Progenitor cell of endocrine pancreas (in vitro differentiated cells): ENCODE data around the gene CHIA. TPM values are rescaled to one million over a fixed set of nuclear protein-coding genes. Genes with fewer than 3 reads are reported as not detected.

Experiments
- DNase-seq: peaks from one replicate; pipeline ENCODE4 v3.0.0; 2021; ENCODE audit warnings: low spot score; ENCODE audit not compliant: unreplicated experiment
- H3K27ac Mint-ChIP-seq: 2 replicates; pipeline ENCODE4 v1.8.0; 2021; ENCODE audit warnings: mild to moderate bottlenecking, moderate library complexity, mixed read lengths
- H3K27me3 Mint-ChIP-seq: 2 replicates; pipeline ENCODE4 v1.8.0; 2021; ENCODE audit warnings: mixed read lengths
- H3K36me3 Mint-ChIP-seq: 2 replicates; pipeline ENCODE4 v1.8.0; 2022; ENCODE audit warnings: mixed read lengths; ENCODE audit not compliant: insufficient read depth
- H3K4me1 Mint-ChIP-seq: 2 replicates; pipeline ENCODE4 v1.8.0; 2021; ENCODE audit warnings: low read depth, mixed read lengths
- H3K4me3 Mint-ChIP-seq: 2 replicates; pipeline ENCODE4 v1.8.0; 2021; ENCODE audit warnings: low read depth, mild to moderate bottlenecking, moderate library complexity, mixed read lengths
- H3K9me3 Mint-ChIP-seq: 2 replicates; pipeline ENCODE4 v1.8.0; 2021; ENCODE audit warnings: low read depth, mixed read lengths
- total RNA-seq: library from RNA; stranded (reverse); gene quantifications from 2 replicates; pipeline ENCODE4 v1.2.1, GENCODE V29; 2021
- TF ChIP-seq, protein P1 (sequence below): fragments of 200-600 bp; sonication (generic); IDR thresholded peaks from one replicate; pipeline ENCODE4 v1.5.0; 2021; ENCODE audit warnings: antibody characterized with exemption, mild to moderate bottlenecking; ENCODE audit not compliant: unreplicated experiment

The CHIA gene
- total RNA-seq, 1 donor from 2014 or later, result not detected

GRCh38 chr1:111283838-111284237 is 6.8 kb upstream of the CHIA start:
- peaks cover 5% of the 10 kb centered on the region for H3K9me3 Mint-ChIP-seq
- H3K4me1 Mint-ChIP-seq, result peaks cover 12% of the 10 kb centered on the region
- H3K4me3 Mint-ChIP-seq, result no peak overlapping the region
- TF ChIP-seq, protein P1, sequence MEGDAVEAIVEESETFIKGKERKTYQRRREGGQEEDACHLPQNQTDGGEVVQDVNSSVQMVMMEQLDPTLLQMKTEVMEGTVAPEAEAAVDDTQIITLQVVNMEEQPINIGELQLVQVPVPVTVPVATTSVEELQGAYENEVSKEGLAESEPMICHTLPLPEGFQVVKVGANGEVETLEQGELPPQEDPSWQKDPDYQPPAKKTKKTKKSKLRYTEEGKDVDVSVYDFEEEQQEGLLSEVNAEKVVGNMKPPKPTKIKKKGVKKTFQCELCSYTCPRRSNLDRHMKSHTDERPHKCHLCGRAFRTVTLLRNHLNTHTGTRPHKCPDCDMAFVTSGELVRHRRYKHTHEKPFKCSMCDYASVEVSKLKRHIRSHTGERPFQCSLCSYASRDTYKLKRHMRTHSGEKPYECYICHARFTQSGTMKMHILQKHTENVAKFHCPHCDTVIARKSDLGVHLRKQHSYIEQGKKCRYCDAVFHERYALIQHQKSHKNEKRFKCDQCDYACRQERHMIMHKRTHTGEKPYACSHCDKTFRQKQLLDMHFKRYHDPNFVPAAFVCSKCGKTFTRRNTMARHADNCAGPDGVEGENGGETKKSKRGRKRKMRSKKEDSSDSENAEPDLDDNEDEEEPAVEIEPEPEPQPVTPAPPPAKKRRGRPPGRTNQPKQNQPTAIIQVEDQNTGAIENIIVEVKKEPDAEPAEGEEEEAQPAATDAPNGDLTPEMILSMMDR, result no peak
- peaks cover 9% of the 10 kb centered on the region for H3K27me3 Mint-ChIP-seq
- H3K27ac Mint-ChIP-seq, result no peak overlapping the region
- no peak for DNase-seq
- H3K36me3 Mint-ChIP-seq, result no peaks in the 10 kb centered on the region

DNA sequence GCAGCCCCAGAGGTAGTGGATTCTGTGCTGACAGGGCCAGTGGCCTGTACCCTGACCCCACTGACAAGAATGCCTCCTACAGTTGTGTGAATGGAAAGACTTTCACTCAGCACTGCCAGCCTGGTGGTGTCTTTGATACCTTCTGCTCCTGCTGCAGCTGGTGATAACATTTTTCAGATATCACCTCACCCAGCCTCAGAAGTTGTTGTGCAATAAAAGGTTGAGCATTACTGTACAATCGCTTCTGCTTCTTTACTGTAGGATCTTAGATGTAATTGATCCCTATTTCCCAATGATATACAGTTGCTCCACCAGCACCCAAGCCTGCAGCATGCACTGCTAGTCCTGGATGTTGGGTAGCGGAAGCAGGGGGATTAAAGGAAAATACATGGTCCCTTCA is 4.8 kb upstream of the CHIA start:
- no peak overlapping the region for H3K27ac Mint-ChIP-seq
- H3K36me3 Mint-ChIP-seq, result no peaks in the 10 kb centered on the region
- no peak overlapping the region for H3K4me3 Mint-ChIP-seq
- no peak for DNase-seq
- peaks cover 12% of the 10 kb centered on the region for H3K4me1 Mint-ChIP-seq
- peaks cover 4% of the 10 kb centered on the region for H3K27me3 Mint-ChIP-seq
- no peaks in the 10 kb centered on the region for H3K9me3 Mint-ChIP-seq
- TF ChIP-seq, protein P1, result no peak

DNA sequence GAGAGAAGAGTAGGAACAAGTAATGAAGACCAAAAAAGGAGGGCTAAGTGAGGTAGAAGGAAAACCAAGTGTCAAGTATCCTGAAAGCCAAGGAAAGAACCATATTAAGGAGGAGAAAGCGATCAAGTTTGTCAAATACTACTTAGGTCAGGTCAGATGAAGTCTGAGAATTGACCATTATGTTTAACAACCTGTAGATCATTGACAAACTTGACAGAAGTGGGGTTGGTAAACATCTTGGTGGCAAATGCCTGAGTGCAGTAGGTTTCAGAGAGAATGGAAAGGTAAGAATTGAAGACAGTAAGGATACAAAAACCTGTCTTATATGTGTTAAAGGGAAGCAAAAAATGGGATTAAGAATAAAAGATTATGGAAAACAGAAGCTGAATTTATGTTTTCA is 3.7 kb upstream of the CHIA start:
- Mint-ChIP-seq H3K27ac (no peak overlapping the region), H3K4me1 (peaks cover 12% of the 10 kb centered on the region), H3K4me3 (no peak overlapping the region), H3K36me3 (no peaks in the 10 kb centered on the region), H3K9me3 (no peaks in the 10 kb centered on the region), H3K27me3 (peaks cover 4% of the 10 kb centered on the region)
- DNase-seq, result no peak
- TF ChIP-seq, protein P1, result no peak

- H3K4me3 Mint-ChIP-seq, result no peak overlapping the region
- H3K27ac Mint-ChIP-seq, result no peak overlapping the region
- no peaks in the 10 kb centered on the region for H3K9me3 Mint-ChIP-seq
- H3K27me3 Mint-ChIP-seq, result no peaks in the 10 kb centered on the region
- TF ChIP-seq, protein P1, result no peak
- no peaks in the 10 kb centered on the region for H3K36me3 Mint-ChIP-seq
- no peak for DNase-seq
- peaks cover 12% of the 10 kb centered on the region for H3K4me1 Mint-ChIP-seq
Measured at GRCh38 chr1:111289371-111289770, 1.3 kb upstream of the CHIA start.

DNA sequence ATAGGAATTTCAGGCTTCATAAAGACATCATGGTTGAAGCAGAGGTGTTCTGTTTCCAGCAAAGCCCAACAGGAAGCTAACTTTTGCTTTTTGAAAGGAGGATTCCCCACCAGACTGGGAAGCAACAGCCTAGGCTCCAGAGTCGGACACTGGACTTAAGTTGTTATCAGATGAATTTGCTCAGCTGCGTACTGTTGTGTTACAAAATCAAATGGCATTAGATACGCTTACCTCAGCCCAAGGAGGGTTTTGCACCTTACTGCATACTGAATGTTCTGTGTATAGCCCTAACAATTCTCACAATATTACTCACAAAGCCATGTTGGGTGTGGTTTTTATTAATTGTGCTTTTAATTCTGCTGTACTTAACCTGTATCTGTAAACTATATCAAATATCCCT is 547 bp upstream of the CHIA start:
- Mint-ChIP-seq H3K4me3 (no peak overlapping the region), H3K27me3 (no peaks in the 10 kb centered on the region), H3K4me1 (peaks cover 12% of the 10 kb centered on the region), H3K27ac (no peak overlapping the region), H3K36me3 (no peaks in the 10 kb centered on the region), H3K9me3 (no peaks in the 10 kb centered on the region)
- DNase-seq, result no peak
- TF ChIP-seq, protein P1, result no peak
